ENCODE data around the gene CYB5A.
"Not testable (repeated sequence)": the region's sequence is repeated elsewhere in the genome, so short reads cannot be mapped to it uniquely, and the experiment has no call there.

CYB5A gene

DNA sequence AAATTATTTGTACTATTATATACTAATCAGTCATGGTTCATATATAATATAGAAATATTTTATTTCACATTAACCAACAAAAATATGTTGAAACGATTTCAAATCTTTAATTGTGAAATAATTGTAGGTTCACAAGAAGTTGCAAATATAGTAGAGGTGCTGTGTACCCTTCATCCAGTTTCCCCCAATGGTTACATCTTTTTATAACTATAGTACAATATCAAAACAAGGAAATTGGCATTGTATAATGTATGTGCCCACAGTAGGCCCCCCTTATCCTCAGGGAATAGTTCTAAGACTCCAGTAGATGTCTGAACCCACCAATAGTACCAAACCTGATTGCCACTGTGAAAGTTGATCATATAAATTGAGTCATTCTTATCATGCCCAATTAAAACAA, 7.4 kb upstream of the CYB5A start:
- H3K4me3 ChIP-seq (ENCODE audit: control insufficient read depth, low read depth, low read length), result no peak overlapping the region
- TF ChIP-seq, protein P1, sequence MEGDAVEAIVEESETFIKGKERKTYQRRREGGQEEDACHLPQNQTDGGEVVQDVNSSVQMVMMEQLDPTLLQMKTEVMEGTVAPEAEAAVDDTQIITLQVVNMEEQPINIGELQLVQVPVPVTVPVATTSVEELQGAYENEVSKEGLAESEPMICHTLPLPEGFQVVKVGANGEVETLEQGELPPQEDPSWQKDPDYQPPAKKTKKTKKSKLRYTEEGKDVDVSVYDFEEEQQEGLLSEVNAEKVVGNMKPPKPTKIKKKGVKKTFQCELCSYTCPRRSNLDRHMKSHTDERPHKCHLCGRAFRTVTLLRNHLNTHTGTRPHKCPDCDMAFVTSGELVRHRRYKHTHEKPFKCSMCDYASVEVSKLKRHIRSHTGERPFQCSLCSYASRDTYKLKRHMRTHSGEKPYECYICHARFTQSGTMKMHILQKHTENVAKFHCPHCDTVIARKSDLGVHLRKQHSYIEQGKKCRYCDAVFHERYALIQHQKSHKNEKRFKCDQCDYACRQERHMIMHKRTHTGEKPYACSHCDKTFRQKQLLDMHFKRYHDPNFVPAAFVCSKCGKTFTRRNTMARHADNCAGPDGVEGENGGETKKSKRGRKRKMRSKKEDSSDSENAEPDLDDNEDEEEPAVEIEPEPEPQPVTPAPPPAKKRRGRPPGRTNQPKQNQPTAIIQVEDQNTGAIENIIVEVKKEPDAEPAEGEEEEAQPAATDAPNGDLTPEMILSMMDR (IDR thresholded peaks at IDR 0.05; ENCODE audit: control insufficient read depth, insufficient read depth, low read depth, low read length, missing control alignments), result no peak
- no peak for DNase-seq (ENCODE audit: low read depth)

DNA sequence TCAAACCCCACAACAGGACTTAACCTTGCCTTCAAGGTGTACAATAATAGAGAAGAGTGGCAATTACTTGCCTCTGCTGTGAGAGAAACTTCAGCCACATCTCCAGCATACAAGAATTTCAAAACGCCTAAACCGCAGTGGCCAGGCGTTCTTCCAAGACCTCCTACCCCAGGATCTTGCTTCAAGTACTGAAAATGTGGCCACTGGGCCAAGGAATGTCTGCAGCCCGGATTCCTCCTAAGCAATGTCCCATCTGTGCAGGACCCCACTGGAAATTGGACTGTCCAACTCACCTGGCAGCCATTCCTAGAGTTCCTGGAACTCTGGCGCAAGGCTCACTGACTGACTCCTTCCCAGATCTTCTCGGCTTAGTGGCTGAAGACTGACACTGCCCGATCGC, 2.8 kb upstream of the CYB5A start:
- TF ChIP-seq, protein P1 (IDR thresholded peaks at IDR 0.05; ENCODE audit: control insufficient read depth, insufficient read depth, low read depth, low read length, missing control alignments), result no peak
- H3K4me3 ChIP-seq (ENCODE audit: control insufficient read depth, low read depth, low read length), result no peak overlapping the region
- DNase-seq (ENCODE audit: low read depth), result peak; percentile 73

DNA sequence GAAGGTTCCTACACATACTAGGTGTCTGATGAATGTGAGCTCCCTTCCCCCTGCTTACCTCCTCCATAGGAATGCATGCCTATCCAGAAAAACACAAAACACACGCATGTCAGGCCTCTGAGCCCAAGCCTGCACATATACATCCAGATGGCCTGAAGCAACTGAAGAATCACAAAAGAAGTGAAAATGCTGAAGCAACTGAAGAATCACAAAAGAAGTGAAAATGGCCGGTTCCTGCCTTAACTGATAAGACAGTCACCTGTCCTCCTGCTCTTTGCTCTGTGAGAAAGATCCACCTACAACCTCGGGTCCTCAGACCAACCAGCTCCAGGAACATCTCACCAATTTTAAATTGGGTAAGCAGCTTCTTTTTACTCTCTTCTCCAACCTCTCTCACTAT, 1.2 kb upstream of the CYB5A start:
- H3K4me3 ChIP-seq (ENCODE audit: control insufficient read depth, low read depth, low read length); DNase-seq (ENCODE audit: low read depth): not testable (repeated sequence)

DNA sequence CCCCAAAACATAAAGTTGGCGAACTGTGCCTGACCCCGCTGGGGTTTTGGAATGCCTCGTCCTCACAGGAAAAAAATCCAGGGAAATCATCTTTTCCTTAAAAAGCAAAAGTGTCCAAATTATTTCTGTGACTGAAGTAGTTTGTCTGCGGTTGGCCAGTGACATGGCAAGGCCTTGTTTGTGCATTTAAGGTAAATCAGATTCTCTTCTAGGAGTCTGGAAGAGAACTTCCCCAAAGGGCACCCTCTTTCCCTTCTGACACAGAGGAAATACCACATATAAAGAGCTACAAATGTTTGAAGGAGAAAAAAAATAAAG, 737 bp upstream of the CYB5A start:
- DNase-seq (ENCODE audit: low read depth), result no peak
- TF ChIP-seq, protein P1 (IDR thresholded peaks at IDR 0.05; ENCODE audit: control insufficient read depth, insufficient read depth, low read depth, low read length, missing control alignments), result no peak
- peak overlapping the region; percentile 67 for H3K4me3 ChIP-seq (ENCODE audit: control insufficient read depth, low read depth, low read length)

DNA sequence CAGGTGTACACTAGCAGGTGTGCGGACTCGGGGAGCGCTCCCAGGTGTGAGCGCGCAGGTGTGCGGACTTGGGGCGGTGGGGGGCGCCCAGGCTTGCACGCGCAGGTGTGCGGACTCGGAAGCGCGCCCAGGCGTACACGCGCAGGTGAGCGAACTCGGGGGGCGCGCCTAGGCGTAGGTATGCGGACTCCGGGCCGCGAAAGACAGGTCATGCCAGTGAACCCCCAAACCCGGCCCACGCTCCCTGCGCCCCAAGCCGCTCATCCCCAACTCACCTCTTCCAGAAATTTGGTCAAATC, 342 bp downstream of the CYB5A start:
- TF ChIP-seq, protein P1 (IDR thresholded peaks at IDR 0.05; ENCODE audit: control insufficient read depth, insufficient read depth, low read depth, low read length, missing control alignments), result no peak
- DNase-seq (ENCODE audit: low read depth), result no peak
- peak overlapping the region; percentile 67 for H3K4me3 ChIP-seq (ENCODE audit: control insufficient read depth, low read depth, low read length)

DNA sequence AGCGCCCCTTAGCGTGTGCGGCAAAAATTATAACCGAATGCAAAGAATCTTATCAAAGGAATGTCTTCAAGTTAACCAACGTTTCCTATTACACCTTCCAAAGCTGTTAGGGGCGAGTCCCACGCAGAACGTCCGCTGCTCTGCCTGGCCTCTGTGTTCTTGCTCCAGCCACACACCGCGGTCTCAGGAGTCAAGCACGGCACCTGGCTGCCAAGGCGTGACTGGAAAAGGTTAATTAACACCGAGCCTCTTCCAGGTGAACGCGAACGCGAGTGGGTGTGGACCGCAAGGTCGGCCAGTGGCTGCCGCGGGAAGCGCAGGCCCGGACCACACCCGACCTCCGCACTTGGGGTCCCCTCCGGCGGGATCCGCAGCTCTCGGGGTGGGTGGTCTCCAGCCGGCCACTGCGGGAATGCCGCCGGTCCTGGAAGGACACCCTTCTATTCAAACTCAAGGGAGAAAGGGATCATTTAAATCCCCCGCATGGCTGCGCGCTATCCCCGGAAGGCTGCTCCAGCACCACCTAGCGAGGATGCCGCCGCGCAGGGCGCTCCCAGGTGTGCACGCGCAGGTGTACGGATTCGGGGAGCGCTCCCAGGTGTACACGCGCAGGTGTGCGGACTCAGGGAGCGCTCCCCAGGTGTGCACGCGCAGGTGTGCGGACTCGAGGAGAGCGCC, 830 bp downstream of the CYB5A start:
- TF ChIP-seq, protein P1 (IDR thresholded peaks at IDR 0.05; ENCODE audit: control insufficient read depth, insufficient read depth, low read depth, low read length, missing control alignments), result no peak
- DNase-seq (ENCODE audit: low read depth), result no peak
- H3K4me3 ChIP-seq (ENCODE audit: control insufficient read depth, low read depth, low read length), result peak overlapping the region; percentile 67

DNA sequence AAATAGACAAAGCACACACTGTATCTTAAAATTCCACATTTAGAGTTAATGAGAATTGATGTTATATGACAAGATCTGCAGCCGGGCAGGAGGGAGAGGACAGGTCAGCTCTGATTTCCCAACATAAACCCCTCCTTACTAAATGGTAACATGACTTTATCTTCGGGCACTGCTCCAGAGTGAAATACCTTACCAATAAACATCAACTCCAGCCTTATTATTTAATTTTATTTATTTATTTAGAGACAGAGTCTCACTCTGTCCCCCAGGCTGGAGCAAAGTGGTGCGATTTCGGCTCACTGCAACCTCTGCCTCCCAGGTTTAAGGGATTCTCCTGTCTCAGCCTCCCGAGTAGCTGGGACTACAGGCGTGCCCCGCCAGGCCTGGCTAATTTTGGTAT, 1.7 kb downstream of the CYB5A start:
- TF ChIP-seq, protein P1 (IDR thresholded peaks at IDR 0.05; ENCODE audit: control insufficient read depth, insufficient read depth, low read depth, low read length, missing control alignments), result no peak
- DNase-seq (ENCODE audit: low read depth), result no peak
- H3K4me3 ChIP-seq (ENCODE audit: control insufficient read depth, low read depth, low read length), result no peak overlapping the region
